Activated CD4-positive, CD25-positive, alpha-beta regulatory T cell (primary cell): Measurements from ENCODE around the gene PRSS57.

Experiments used
- DNase-seq, 4 experiments: peaks; one replicate each; lab custom pipeline; 2025; lab: John Stamatoyannopoulos, UW

The PRSS57 gene

DNA sequence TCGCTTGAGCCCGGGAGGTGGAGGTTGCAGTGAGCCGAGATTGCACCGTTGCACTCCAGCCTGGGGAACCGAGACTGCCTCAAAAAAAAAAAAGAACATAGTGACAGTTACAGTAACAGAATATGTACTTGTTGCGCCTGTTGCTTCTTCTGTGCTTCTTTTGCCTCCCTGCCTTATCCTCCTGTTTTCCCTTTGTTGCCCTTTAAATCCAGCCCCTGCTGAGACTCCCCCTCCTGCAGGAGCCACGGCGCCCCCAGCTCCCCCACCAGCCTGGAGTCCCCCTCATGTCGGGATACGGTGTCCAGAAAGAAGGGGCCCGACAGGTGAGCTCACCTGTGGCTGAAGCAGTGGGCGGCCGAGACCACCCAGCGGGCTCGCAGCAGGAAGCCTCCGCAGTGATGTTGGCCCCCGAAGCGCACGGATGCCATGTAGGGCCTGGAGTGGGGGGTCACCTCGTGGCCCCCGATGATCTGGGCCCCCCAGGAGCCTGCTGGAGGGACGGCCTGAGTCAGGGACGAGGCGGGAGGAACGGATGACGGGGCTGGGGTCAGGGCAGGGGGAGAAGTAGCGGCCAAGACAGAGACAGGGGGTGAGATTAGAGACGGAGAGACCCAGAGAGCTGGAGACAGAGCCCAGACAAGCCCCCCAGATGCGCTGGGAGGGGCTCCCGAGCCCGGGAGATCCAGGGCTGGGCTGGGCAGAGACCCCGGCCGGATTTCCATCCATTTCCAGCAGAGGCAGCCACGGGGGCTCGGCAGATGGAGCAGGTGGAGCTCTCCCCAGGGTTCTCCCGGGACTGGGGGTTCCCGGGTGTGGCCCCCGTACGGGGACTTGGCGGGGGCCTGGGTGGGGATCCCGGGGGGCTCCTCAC lies 536 bp downstream of the PRSS57 start:
- DNase-seq = no peak

DNA sequence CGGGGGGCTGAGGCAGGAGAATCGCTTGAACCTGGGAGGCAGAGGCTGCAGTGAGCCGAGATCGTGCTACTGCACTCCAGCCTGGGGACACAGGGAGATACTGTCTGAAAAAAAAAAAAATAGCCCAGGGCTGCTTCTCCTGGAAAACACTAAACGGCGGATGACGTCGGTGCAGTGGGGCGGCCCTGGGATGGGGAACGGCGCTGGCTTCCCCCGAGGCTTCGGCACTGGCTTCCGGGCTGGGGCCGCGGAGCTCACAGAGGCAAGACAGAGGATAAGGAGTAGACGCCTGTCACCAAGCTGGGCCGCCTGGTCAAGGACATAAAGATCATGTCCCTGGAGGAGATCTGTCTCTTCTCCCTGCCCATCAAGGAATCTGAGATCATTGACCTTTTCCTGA lies 5.0 kb downstream of the PRSS57 start:
- DNase-seq = no peak

DNA sequence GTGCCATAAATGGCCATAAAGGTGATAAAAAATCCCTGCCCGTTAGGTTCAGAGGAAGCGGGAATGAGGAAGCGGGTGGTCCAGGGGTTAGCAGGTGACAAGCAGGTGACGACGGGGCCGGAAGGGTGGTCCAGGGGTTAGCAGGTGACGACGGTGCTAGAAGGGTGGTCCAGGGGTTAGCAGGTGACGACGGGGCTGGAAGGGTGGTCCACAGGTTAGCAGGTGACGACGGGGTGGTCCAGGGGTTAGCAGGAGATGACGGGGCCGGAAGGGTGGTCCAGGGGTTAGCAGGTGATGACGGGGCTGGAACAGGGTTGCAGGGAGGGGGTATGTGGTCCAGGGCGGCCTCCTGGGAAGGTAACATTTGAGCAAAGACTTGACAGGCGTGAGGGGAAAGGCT lies 6.3 kb downstream of the PRSS57 start:
- DNase-seq = no peak

DNA sequence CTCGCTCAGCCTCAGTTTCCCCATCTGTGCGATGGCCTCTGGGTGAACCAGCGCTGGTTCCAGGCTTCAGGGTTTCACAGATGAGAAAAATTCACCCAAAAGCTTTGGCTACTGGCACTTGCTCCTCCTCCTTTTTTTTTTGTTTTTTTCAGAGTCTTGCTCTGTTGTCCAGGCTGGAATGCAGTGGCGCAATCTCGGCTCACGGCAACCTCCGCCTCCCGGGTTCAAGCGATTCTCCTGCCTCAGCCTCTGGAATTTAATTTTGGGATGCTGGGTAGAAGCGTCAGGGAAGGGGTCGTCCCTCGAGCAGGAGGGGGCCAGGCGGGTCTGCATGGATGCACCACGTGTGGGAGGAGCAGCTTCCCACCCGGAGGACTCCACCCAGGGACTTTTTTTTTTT lies 7.0 kb downstream of the PRSS57 start:
- DNase-seq = no peak

- no peak for DNase-seq
Measured at GRCh38 chr19:687569-688166, 7.6 kb downstream of the PRSS57 start.

DNA sequence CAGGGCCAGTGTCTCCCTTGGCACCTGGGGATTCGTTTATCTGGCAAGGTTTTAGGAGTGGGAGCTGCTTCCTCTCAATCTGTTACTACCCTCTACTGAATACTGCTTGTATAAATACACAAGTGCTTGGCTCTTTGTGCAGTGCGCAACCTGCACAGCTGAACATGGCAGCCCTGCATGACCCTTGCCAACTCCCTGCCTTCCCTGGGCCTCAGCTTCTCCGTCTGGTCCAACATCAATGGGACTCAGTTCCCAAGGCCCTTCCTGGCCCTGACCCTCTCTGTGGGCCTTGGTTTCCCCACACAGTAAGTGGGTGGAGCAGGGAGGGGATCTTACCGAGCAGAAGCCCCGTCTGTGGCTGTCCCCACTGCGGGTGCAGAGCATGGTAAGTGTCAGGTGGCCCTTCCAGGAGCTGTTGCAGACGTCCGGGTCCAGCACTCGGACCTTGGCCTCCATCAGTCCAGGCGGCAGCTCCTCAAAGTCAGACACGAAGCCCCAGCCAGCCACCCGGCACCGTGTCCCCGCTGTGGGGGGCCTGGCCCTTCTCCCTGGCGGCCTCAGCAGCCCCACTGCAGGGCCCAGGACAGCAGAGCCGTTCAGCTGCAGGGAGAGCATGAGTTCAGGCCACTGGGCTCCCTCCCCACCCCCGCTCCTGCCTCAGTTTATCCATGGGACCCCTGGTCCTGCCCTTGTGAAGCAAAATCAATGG lies 8.5 kb downstream of the PRSS57 start:
- no peak for DNase-seq

GRCh38 chr19:685454-685931 lies 9.8 kb downstream of the PRSS57 start:
- DNase-seq = no peak

GRCh38 chr19:682678-683320 lies 12.5 kb downstream of the PRSS57 start:
- DNase-seq = no peak

- peak in 1 of 4 experiments; percentile 77 for DNase-seq
Measured at GRCh38 chr19:681029-682019, 13.9 kb downstream of the PRSS57 start.

GRCh38 chr19:680287-681028 lies 14.8 kb downstream of the PRSS57 start:
- peak; percentile 99 for DNase-seq

- no peak for DNase-seq
Measured at GRCh38 chr19:679418-680286, 15.6 kb downstream of the PRSS57 start.

GRCh38 chr19:678791-679388 lies 16.4 kb downstream of the PRSS57 start:
- no peak for DNase-seq

GRCh38 chr19:677601-678436 lies 17.4 kb downstream of the PRSS57 start:
- DNase-seq = no peak

DNA sequence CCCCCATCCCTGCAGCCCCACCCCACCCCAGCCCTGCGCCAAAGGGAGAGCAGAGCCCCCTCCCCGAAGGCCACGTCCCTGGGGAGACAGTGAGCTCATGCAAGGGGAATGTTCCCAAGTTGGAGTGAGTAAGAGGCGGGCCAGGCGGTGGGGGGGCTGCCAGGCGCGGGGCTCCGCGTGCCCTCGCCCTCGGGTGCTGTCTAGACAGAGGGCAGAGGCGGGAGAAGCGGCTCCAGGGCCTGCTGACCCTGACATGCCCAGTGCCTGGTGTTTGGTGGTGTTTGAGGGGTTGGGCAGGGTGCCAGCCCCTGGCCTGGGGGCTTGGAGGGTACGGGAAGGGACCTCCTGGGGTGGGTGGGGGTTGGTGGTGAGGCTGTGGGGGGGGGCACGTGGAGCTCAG lies 18.1 kb downstream of the PRSS57 start:
- DNase-seq = no peak

DNA sequence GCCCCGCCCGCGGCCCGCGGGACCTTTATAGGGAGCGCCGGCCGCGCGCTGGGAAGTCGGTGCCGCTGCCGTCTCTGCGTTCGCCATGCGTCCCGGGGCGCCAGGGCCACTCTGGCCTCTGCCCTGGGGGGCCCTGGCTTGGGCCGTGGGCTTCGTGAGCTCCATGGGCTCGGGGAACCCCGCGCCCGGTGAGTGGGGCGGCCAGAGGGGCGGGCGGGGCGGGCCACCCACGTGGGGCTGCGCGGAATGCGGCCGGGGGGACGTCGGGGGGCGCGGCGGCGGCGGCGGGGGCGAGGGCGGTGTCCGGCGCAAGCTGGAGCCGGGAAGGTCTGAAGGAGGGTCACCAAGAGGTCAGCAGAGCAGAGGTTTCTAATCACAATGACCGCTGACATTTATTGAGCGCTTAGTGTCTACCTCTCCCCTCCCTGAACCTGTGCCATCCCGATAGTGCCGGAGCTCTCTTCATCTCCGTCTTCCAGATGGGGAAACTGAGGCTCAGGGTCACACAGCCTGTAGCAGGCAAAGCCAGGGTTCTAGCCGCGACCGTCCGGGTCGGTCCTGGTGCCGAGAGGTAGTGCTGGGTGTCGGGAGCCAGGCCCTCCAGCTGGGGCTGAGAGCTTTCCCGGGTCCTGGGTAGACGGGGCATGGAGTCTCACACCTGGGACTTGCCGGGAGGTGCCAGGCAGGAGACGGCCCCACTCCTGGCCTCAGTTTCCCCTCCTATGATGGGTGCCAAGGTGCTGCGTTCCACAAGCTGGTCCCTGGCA lies 18.7 kb downstream of the PRSS57 start, which contains the start of gene FSTL3:
FSTL3 (plus strand) TSS at position 54 of the 767 bp plus-strand sequence; CDS start at position 86, 32 bp downstream.
- DNase-seq = no peak

DNA sequence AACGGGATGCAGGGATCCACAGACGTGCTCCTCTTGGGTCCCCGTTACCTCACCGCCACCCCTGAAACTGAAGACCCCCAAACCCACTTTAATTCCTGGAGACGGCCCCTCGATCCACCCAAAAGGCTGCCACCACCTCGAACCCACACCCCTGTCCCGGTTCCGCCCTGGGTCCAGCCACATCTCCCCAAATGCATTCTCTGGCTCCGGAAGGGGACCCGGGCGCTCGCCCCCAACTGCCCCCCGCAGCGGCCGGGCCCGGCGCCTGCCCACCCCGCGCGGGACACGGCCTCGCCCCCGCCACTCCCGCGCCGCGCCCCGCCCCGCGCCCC lies 19.3 kb downstream of the PRSS57 start:
- no peak for DNase-seq
